GF-D8 (cell line): ENCODE results near the gene BTBD1.
A peak's percentile ranks its signal among the peaks of the same experiment; 100 is the strongest.
"Not testable (repeated sequence)": the region's sequence is repeated elsewhere in the genome, so short reads cannot be mapped to it uniquely, and the experiment has no call there.

Experiments used
- DNase-seq: peaks from one replicate; lab custom pipeline; 2025; lab: John Stamatoyannopoulos, UW

The BTBD1 gene

GRCh38 chr15:83092309-83092976 lies 25.4 kb upstream of the BTBD1 start:
- DNase-seq, result peak; percentile 88

GRCh38 chr15:83091965-83092308 lies 24.9 kb upstream of the BTBD1 start:
- DNase-seq, result not testable (repeated sequence)

- no peak for DNase-seq
Observed at GRCh38 chr15:83090465-83090864, 23.4 kb upstream of the BTBD1 start.

GRCh38 chr15:83088876-83089275 lies 21.8 kb upstream of the BTBD1 start:
- DNase-seq, result no peak

DNA sequence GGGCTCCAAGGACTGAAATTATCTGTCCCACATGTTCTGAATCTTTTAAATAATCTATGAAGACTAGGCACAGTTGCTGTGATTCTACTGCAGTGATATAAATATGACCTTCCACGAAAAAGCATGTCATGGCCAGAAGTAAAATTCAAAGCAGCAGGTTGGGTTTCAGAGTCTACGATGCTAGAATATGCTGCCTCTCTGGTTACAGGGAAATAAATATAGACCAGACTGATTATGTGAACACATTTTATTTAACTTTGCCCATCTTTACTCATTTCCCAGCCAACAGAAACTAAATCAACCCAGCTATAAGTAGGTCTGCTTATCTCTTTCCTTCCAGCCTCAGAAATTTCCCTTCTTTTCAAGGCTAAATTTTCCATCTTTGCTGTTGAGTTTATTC lies 20.5 kb upstream of the BTBD1 start:
- no peak for DNase-seq

- DNase-seq, result not testable (repeated sequence)
Observed at GRCh38 chr15:83085864-83086552, 19.0 kb upstream of the BTBD1 start.

GRCh38 chr15:83085461-83085860 lies 18.4 kb upstream of the BTBD1 start:
- not testable (repeated sequence) for DNase-seq

DNA sequence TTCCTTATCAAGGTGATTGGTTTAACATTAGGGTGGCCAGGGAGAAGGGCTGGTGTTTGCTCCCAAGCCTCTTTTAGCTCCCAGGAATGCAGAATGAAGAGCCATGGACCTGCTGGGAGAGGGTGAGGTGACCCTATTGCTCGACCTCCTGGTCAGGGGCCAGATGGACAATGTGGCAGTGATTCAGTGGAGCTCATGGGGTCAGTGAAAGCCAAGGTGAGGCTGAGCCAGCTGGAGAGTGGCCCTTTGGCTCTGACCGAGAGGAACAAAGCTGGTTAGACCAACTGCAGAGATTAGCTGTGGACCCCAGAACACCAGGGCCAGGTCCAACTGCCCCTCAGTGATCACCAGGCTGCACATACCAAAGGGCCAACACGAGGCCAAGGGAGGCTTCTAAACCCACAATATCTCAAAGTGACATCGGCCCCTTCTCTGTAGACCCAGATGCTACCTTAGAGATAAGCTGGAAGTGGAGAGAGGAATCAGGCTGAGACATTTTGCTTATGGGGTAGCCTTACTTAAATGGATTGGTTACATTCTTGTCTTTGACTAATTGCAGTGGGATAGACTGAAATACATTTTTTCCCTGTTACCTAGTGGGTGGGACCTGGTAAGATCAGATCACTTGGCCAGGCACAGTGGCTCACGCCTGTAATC lies 15.8 kb upstream of the BTBD1 start:
- no peak for DNase-seq

DNA sequence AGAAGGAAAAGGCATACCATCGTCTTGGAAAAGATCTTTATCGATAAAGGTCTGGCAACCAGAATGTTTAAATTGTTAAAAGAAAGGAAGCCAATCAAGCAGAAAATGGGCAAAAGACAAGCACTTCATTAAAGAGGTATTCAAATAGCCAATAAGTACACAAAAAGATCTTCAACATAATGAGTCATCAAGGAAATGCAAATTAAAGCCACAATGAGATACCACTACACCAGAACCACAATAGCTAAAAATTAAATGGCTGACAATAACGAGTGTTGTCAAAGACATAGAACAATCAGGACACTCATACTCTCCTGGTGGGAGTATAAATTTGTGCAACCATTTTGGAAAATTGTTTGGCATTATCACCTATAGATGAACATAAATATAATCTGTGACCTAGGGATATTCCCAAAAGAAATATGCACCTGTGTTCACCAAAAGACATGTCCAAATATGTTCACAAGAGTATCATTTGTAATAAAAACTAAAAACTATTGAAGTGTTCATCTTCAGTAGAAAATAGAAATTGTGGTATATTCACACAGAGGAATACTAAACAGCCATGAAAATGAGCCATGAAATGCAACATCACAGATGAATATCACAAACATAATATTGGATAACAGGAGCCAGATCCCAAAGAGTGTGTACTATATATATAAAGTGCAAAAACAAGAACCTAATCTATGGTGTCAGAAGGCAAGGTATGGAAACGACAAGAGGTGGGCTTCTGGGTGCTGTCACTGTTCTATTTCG lies 14.4 kb upstream of the BTBD1 start:
- no peak for DNase-seq

DNA sequence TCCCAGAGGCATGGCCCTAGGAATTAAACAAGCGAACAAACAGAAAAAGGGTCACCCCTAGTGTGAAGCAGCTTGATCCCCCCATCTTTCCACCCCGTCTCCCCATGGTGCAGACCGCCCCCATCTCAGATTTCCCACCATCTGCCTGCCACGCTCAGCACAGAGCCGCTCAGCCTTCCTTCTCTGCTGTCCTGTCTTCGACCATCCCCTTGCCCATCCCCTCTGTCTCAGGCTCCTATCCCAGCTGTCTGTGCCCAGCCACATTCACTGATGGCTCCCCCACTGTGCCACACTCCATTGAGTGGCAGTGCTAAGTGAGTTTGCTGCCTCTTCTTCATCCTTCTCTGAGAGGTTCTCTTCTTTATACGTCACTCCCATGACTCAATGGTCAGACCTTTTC lies 11.7 kb upstream of the BTBD1 start:
- DNase-seq, result no peak

GRCh38 chr15:83077491-83078230 lies 10.6 kb upstream of the BTBD1 start:
- DNase-seq, result no peak

- not testable (repeated sequence) for DNase-seq
Observed at GRCh38 chr15:83069211-83069642, 2.2 kb upstream of the BTBD1 start.

DNA sequence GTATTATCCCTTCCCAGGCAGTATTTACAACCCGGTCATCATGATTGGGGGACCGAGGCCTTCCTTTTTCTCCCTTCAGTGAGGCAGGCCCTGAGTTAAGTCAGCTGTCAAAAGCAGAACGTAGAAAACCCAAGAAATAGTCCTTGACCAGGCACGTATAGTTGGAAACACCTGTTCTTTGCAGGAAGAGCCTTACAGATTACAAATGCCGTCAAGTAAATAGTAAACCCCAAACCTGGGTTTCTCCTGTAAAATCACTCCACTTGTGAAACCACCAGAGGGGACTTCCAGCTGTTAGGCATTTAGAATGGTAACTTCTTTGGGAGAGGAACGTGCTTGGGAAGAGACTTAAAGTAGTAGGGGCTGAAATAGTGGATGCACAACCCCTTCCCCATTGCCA lies 1.0 kb upstream of the BTBD1 start:
- DNase-seq, result no peak

DNA sequence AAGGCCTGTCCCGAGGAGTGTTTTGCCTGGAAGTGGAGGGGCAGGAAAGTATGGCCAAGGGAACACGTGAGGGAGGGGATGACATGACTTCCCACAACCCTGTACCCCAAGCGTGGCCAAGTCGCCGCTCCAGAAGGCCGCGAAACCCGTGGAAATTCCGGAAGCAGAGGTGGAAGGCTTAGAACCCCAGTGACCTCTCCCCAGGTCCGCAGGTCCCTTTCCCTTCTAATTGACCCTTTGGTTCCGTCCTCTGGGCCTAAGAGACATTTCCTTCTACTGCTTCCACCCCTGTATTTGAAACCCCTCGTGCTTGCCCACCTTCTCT lies 548 bp upstream of the BTBD1 start:
- DNase-seq, result no peak

GRCh38 chr15:83066034-83066733 lies 868 bp downstream of the BTBD1 start:
- no peak for DNase-seq

GRCh38 chr15:83065431-83065830 lies 1.6 kb downstream of the BTBD1 start:
- no peak for DNase-seq

- DNase-seq, result no peak
Observed at GRCh38 chr15:83064859-83065258, 2.2 kb downstream of the BTBD1 start.

DNA sequence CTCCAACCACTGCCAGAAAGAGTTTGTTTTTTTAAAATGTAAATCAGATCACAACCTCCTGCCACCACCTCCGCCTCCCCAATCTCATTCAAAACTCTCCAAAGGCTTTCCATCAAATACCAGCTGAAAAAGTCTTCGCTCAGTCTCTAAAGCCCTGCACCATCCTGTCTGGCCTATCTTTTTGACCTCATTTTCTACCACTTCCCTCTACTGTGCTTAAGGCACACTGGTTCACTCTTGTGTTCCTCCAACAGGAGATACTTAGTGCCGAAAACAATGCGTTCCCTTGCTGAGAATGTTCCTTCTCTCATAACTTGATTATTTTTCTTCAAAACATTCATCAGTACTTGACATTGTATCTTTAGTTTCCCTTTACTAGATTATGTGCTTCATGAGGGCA lies 3.5 kb downstream of the BTBD1 start:
- no peak for DNase-seq

DNA sequence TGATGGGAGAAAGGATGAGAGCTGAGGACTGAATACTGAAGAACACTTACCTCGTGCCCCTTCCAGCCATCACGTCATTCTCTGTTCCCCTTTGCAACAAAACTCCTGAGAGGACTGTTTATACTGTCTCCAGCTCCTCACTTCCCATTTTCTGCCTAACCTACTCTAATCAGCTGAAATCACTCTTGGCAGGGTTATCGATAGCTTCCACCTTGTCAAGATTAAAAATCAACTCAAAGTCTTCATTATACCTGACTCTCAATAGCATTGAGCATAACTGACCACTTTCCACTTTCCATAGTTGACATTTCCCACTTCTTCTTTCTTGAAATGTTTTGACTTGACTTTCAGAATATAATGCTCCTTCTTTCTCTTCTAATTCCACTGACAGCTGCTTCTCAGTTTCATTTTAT lies 4.3 kb downstream of the BTBD1 start:
- DNase-seq, result no peak

GRCh38 chr15:83061680-83062079 lies 5.4 kb downstream of the BTBD1 start:
- DNase-seq, result no peak

DNA sequence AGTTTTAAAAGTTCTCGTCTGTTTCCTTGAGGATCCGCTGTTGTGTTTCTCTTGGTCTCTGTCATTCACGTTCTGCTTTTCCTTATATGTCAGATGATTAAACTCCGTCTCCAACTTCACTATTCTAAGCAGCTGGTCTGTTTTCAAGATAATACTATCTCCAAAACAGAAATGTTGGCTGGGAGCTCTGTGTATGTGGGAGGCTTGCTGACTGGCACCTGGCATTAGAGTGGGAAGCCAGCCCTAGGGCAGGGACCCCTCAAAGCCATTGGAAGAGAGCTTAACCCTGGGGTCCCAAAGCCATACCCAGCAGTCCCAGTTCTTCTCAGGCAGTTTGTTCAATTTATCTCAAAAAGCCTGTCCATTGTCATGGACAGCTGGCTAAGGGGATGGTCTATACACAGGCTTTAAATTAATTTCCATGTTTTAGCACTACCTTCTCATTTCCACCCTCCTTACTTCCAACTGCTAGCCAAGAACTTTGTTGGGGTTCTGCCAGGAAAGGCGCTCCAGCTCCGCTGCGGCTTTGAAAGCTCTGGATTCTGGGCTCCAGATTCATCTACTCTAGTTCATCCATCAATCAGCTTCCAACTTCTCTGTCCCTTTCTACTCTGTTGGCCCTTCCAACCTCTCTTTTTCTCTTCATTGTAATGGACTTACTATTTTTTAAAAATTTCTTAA lies 9.2 kb downstream of the BTBD1 start:
- DNase-seq, result no peak
